Naive thymus-derived CD4-positive, alpha-beta T cell (primary cell): ENCODE measurements around the gene GON4L. TPM values are rescaled to one million over a fixed set of nuclear protein-coding genes. Genes with fewer than 3 reads are reported as not detected.
"Not testable (repeated sequence)": the region's sequence is repeated elsewhere in the genome, so short reads cannot be mapped to it uniquely, and the experiment has no call there.

Experiments used
- ATAC-seq: fragments of 150-1000 bp; cut with Tn5 transposase; 2 replicates; pipeline ENCODE4 v1.10.0; 2021; ENCODE audit warnings: mild to moderate bottlenecking, moderate library complexity
- CTCF ChIA-PET: fragments of 350-600 bp; sonication (Branson Sonifier 250); formaldehyde crosslinking; loops from one replicate; lab custom pipeline; 2021; ENCODE audit warnings: antibody characterized with exemption; lab: Charles Lee
- POLR2A ChIA-PET: fragments of 350-600 bp; sonication (Branson Sonifier 250); formaldehyde crosslinking; loops from one replicate; lab custom pipeline; 2021; ENCODE audit warnings: antibody characterized with exemption, inconsistent platforms; lab: Charles Lee
- DNase-seq, 9 donors: peaks; one replicate each; pipeline versions ENCODE4 v3.0.0 to v3.0.0-alpha.2; 2020 to 2022; ENCODE audit warnings: mixed read lengths in 1 of 9
- H3K27ac ChIP-seq: one replicate; pipeline ENCODE4 v1.7.0; 2013; ENCODE audit warnings: mild to moderate bottlenecking, low read depth, low read length, moderate library complexity
- H3K27me3 ChIP-seq, 2 donors: one replicate each; pipeline ENCODE4 v1.7.0; 2013; ENCODE audit warnings: low read length in 2 of 2, mild to moderate bottlenecking in 2 of 2, moderate library complexity in 2 of 2; ENCODE audit not compliant: control insufficient read depth in 2 of 2, insufficient read depth in 2 of 2
- H3K36me3 ChIP-seq, 3 experiments: 1 replicate in 2 of 3; 2 replicates in 1 of 3; pipeline ENCODE4 v1.7.0; 2013; ENCODE audit warnings: low read length in 3 of 3, mild to moderate bottlenecking in 3 of 3, moderate library complexity in 1 of 3; ENCODE audit not compliant: insufficient read depth in 3 of 3, control insufficient read depth in 2 of 3
- H3K4me1 ChIP-seq, 2 donors: one replicate each; pipeline ENCODE4 v1.7.0; 2013; ENCODE audit warnings: low read length in 2 of 2, mild to moderate bottlenecking in 2 of 2, moderate library complexity in 1 of 2; ENCODE audit not compliant: control insufficient read depth in 2 of 2, insufficient read depth in 2 of 2
- H3K4me3 ChIP-seq: 2 replicates; pipeline ENCODE4 v1.7.0; 2013; ENCODE audit warnings: mild to moderate bottlenecking, low read length
- H3K9me3 ChIP-seq, 3 experiments: 1 replicate in 2 of 3; 2 replicates in 1 of 3; pipeline ENCODE4 v1.7.0; 2013; ENCODE audit warnings: low read length in 3 of 3; ENCODE audit not compliant: control insufficient read depth in 2 of 3
- H3K27ac Mint-ChIP-seq, 9 donors: one replicate each; pipeline ENCODE4 v1.8.0; 2020 to 2022; ENCODE audit warnings: mixed read lengths in 9 of 9, mild to moderate bottlenecking in 8 of 9, moderate library complexity in 5 of 9, inconsistent platforms in 2 of 9
- H3K27me3 Mint-ChIP-seq, 5 donors: one replicate each; pipeline ENCODE4 v1.8.0; 2021 to 2022; ENCODE audit warnings: mixed read lengths in 5 of 5, mild to moderate bottlenecking in 1 of 5
- H3K36me3 Mint-ChIP-seq, 5 donors: one replicate each; pipeline ENCODE4 v1.8.0; 2020 to 2022; ENCODE audit warnings: mixed read lengths in 5 of 5, mild to moderate bottlenecking in 3 of 5, inconsistent platforms in 1 of 5
- H3K4me1 Mint-ChIP-seq, 7 donors: one replicate each; pipeline ENCODE4 v1.8.0; 2020 to 2022; ENCODE audit warnings: mixed read lengths in 7 of 7, mild to moderate bottlenecking in 3 of 7, inconsistent platforms in 1 of 7
- H3K4me3 Mint-ChIP-seq, 10 donors: one replicate each; pipeline ENCODE4 v1.8.0; 2020 to 2022; ENCODE audit warnings: mild to moderate bottlenecking in 10 of 10, mixed read lengths in 10 of 10, moderate library complexity in 6 of 10, inconsistent platforms in 2 of 10
- H3K9me3 Mint-ChIP-seq, 11 donors: one replicate each; pipeline ENCODE4 v1.8.0; 2020 to 2022; ENCODE audit warnings: mixed read lengths in 11 of 11, mild to moderate bottlenecking in 4 of 11, inconsistent platforms in 1 of 11, moderate library complexity in 1 of 11
- intact Hi-C, 2 donors: fragments of 100-400 bp; cut with micrococcal nuclease; formaldehyde crosslinking; loops; one replicate each; pipeline ENCODE4 v1.15.1; 2023
- polyA plus RNA-seq, 2 donors: library from polyadenylated mRNA; unstranded; fragments of 300-500 nt; fragmentation: Illumina TruSeq; gene quantifications; one replicate each; pipeline ENCODE4 v1.2.3, GENCODE V29; 2021
- total RNA-seq, 6 experiments: library from RNA in 5 of 6; stranded (reverse) in 5 of 6; gene quantifications; 1 replicate in 5 of 6; 2 replicates in 1 of 6; pipeline ENCODE4 v1.2.3 and lab custom pipeline; 2021 to 2026

The GON4L gene
- total and polyA plus RNA-seq, 7 experiments from 2014 or later: 25.4 to 138 (median 101) TPM

DNA sequence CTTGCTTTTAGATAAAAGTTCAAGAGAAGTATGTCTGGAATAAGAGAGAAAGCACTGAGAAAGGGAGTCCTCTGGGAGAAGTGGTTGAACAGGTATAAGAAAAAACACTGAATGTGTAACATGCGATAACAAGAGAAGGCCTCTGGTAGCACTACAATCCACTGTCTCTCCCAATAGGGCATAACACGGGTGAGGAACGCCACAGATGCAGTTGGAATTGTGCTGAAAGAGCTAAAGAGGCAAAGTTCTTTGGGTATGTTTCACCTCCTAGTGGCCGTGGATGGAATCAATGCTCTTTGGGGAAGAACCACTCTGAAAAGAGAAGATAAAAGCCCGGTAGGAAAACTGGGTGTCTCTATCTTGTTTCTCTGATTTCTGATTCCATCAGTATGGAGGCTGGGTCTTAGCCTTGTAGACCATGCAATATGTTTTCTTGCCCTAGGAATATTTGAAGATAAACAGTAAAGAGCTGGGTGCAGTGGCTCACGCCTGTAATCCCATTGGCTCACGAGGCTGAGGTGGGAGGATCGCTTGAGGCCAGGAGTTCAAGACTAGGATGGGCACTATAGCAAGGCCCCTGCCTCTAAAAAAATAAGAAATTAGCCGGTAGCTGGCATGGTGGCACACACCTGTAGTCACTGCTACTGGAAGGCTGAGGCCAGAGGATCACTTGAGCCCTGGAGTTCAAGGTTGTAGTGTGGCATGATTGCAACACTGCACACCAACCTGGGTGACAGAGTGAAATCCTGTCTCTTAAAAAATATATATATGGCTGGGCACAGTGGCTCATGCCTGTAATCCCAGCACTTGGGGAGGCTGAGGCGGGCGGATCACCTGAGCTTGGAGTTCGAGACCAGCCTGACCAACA is 127.7 kb downstream of the GON4L start:
- H3K4me3 Mint-ChIP-seq: no peak overlapping the region
- no peak overlapping the region for H3K4me3 ChIP-seq
- no peaks in the 10 kb centered on the region for H3K27me3 ChIP-seq
- H3K27ac ChIP-seq: no peak overlapping the region
- POLR2A ChIA-PET: interaction anchor here (0.6 kb wide), 1 partner anchor 21 kb away, joined by 5 read pairs; no protein-coding TSS in a partner anchor
- peaks cover 0 to 58% (median 5%) of the 10 kb centered on the region in 3 experiments for H3K36me3 ChIP-seq
- no peaks in the 10 kb centered on the region for H3K4me1 ChIP-seq
- intact Hi-C loops: loop anchor here in 1 of 2 donors (1.0 kb wide), 2 partner anchors 41 to 479 kb away; partner anchors contain the start of gene YY1AP1
- CTCF ChIA-PET: interaction anchor here (0.5 kb wide), 1 partner anchor 453 kb away, joined by 3 read pairs; no protein-coding TSS in a partner anchor
- no peaks in the 10 kb centered on the region for H3K27me3 Mint-ChIP-seq
- DNase-seq (peak in 6 of 9 donors; percentile 7 to 43 (median 28)), ATAC-seq (peak; percentile 57)
- H3K4me1 Mint-ChIP-seq: peaks cover 0 to 7% (median 0%) of the 10 kb centered on the region in 7 donors
- H3K9me3 Mint-ChIP-seq: no peaks in the 10 kb centered on the region
- H3K9me3 ChIP-seq: no peaks in the 10 kb centered on the region
- H3K36me3 Mint-ChIP-seq: peaks cover 0 to 19% (median 8%) of the 10 kb centered on the region in 5 donors
- peak overlapping the region in 5 of 9 donors; percentile 10 to 67 (median 29) for H3K27ac Mint-ChIP-seq

DNA sequence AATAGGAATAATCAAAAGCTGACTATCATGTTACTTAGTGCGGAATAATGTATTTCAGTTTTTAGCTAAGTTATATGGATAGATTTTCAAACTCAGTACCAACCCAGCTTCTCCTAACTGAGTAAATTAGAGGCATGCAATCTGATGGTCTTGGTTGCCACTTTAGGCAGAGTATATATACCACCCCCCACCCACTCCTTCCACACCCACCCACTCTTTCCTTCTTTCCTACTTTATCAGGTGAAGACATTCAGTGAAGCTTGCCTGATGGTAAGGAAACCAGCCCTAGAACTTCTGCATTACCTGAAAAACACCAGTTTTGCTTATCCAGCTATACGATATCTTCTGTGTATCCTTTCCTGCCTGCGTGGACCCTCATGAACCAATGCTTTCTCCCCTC is 131.9 kb downstream of the GON4L start:
- POLR2A ChIA-PET: interaction anchor here (1.0 kb wide), 1 partner anchor 9 kb away, joined by 3 read pairs; no protein-coding TSS in a partner anchor
- peaks cover 0 to 38% (median 0%) of the 10 kb centered on the region in 3 experiments for H3K36me3 ChIP-seq

DNA sequence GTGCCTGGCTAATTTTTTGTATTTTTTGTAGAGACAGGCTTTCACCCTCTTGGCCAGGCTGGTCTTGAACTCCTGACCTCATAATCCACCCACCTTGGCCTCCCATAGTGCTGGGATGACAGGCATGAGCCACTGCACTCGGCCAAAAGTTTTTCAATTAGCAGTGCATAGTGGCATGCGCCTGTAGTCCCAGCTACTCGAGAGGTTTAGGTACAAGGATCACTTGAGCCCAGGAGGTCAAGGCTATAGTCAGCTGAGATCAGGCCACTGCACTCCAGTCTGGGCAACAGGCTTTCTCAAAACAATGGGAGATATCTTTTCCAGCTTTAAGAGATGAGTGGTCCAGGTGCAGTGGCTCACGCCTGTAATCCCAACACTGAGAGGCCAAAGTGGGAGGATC is 137.3 kb downstream of the GON4L start:
- Mint-ChIP-seq H3K4me1 (peaks cover 0 to 23% (median 2%) of the 10 kb centered on the region in 7 donors), H3K27ac (no peak overlapping the region), H3K36me3 (peaks cover 0 to 19% (median 5%) of the 10 kb centered on the region in 5 donors), H3K4me3 (no peak overlapping the region), H3K9me3 (no peaks in the 10 kb centered on the region), H3K27me3 (no peaks in the 10 kb centered on the region)
- no peaks in the 10 kb centered on the region for H3K9me3 ChIP-seq
- ChIA-PET CTCF (interaction anchor here (0.6 kb wide), 1 partner anchor 630 kb away, joined by 4 read pairs; no protein-coding TSS in a partner anchor), POLR2A (no interaction called here)
- ATAC-seq: no peak
- H3K27ac ChIP-seq: no peak overlapping the region
- no peak for DNase-seq
- H3K4me1 ChIP-seq: no peaks in the 10 kb centered on the region
- no peak overlapping the region for H3K4me3 ChIP-seq
- peaks cover 0 to 29% (median 3%) of the 10 kb centered on the region in 3 experiments for H3K36me3 ChIP-seq
- H3K27me3 ChIP-seq: no peaks in the 10 kb centered on the region
- intact Hi-C loops: no loop called here

More for the DNA sequence above, 131.9 kb downstream of the GON4L start:
- no peak for ATAC-seq
- H3K27ac Mint-ChIP-seq: peak overlapping the region in 3 of 9 donors; percentile 9 to 41 (median 24)
- no peaks in the 10 kb centered on the region for H3K27me3 Mint-ChIP-seq
- no peaks in the 10 kb centered on the region for H3K9me3 Mint-ChIP-seq
- Histone ChIP-seq H3K27ac (no peak overlapping the region), H3K9me3 (no peaks in the 10 kb centered on the region), H3K27me3 (no peaks in the 10 kb centered on the region), H3K4me3 (no peak overlapping the region), H3K4me1 (no peaks in the 10 kb centered on the region)
- no peak for DNase-seq
- no peak overlapping the region for H3K4me3 Mint-ChIP-seq
- H3K36me3 Mint-ChIP-seq: peaks cover 0 to 10% (median 4%) of the 10 kb centered on the region in 5 donors
- intact Hi-C loops: no loop called here
- CTCF ChIA-PET: interaction anchor here (1.2 kb wide), 1 partner anchor 475 kb away, joined by 4 read pairs; no protein-coding TSS in a partner anchor
- H3K4me1 Mint-ChIP-seq: peaks cover 0 to 9% (median 0%) of the 10 kb centered on the region in 7 donors

DNA sequence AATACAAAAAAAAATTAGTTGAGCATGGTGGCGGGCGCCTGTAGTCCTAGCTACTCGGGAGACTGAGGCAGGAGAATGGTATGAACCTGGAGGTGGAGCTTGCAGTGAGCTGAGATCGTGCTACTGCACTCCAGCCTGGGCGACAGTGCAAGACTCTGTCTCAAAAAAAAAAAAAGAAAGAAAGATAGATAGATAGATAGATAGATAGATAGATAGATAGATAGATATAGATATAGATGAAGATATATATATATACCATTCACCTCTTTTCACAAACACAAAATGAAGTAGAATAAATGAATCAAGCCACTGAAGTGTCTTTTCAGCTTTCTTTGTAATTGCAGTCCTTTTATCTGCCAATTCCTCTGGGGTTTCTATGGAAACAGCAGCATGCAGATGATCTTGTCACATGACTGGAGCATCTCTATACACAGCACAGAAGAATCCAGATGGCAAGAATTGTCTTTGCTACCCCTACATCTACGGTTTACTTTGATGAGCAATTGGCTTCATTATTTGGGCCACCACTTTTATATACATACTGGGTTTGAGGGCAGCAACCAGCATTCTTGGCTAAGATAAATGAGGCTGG is 138.4 kb downstream of the GON4L start:
- POLR2A ChIA-PET: interaction anchor here (0.7 kb wide), 2 partner anchors 54 to 176 kb away, joined by 3 to 4 read pairs; no protein-coding TSS in a partner anchor
- H3K9me3 Mint-ChIP-seq, H3K4me3 Mint-ChIP-seq, H3K9me3 ChIP-seq, intact Hi-C loops, H3K27ac Mint-ChIP-seq, H3K27me3 ChIP-seq, H3K4me1 ChIP-seq, CTCF ChIA-PET, DNase-seq, H3K27ac ChIP-seq, H3K4me3 ChIP-seq, ATAC-seq, H3K27me3 Mint-ChIP-seq: not testable (repeated sequence)
- Mint-ChIP-seq H3K36me3 (peaks cover 0 to 20% (median 5%) of the 10 kb centered on the region in 5 donors), H3K4me1 (peaks cover 0 to 23% (median 4%) of the 10 kb centered on the region in 7 donors)
- peaks cover 0 to 29% (median 3%) of the 10 kb centered on the region in 3 experiments for H3K36me3 ChIP-seq

DNA sequence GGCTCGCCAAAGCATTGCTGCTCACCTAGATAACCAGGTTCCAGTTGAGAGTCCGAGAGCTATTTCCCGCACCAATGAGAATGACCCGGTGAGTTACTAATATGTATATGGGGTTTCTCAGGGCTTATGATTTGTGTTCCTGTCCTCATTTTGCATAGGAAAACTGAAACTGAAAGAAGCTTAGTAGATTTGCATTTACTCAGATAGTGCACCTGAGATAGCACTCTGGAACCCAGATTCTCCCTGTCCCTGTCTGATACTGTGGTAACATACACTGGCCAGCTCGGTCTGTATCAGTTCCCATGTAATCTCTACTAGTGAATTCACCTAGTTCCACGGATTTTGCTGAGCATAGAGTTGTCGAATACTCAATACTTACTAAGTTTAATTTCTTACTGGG is 140.0 kb downstream of the GON4L start:
- ChIA-PET POLR2A (no interaction called here), CTCF (no interaction called here)

DNA sequence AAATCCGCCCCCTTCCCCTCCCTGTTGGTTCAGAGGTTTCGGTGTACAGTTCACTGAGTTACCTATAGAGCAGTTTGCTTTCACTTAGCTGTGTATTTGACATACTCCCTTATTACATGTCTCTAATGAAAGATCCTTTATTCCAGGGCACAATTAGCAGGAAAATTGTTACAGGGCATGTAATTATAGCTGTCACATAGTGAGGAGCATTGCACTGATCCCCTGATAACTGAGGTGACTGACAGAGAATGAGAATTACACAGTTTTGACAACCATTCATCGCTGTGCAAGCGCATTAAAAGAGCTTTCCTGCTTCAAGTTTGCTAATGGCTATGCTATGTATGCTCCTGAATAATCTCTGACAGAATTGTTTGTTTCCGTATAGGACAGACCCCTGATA is 141.2 kb downstream of the GON4L start:
- CTCF ChIA-PET: interaction anchor here (0.5 kb wide), 1 partner anchor 74 kb away, joined by 3 read pairs; no protein-coding TSS in a partner anchor
- Histone ChIP-seq H3K36me3 (peaks cover 0 to 28% (median 3%) of the 10 kb centered on the region in 3 experiments), H3K4me3 (no peak overlapping the region), H3K27me3 (no peaks in the 10 kb centered on the region), H3K9me3 (no peaks in the 10 kb centered on the region), H3K27ac (no peak overlapping the region), H3K4me1 (no peaks in the 10 kb centered on the region)
- H3K36me3 Mint-ChIP-seq: peaks cover 0 to 22% (median 5%) of the 10 kb centered on the region in 5 donors
- POLR2A ChIA-PET: interaction anchor here (0.6 kb wide), 1 partner anchor 20 kb away, joined by 3 read pairs; no protein-coding TSS in a partner anchor
- H3K4me3 Mint-ChIP-seq: no peak overlapping the region
- intact Hi-C loops: no loop called here
- H3K9me3 Mint-ChIP-seq: no peaks in the 10 kb centered on the region
- peak overlapping the region in 2 of 9 donors; percentile 44 to 57 for H3K27ac Mint-ChIP-seq
- peaks cover 0 to 21% (median 4%) of the 10 kb centered on the region in 7 donors for H3K4me1 Mint-ChIP-seq
- DNase-seq: no peak
- no peak for ATAC-seq
- H3K27me3 Mint-ChIP-seq: no peaks in the 10 kb centered on the region

More for the DNA sequence above, 140.0 kb downstream of the GON4L start:
- Mint-ChIP-seq H3K36me3 (peaks cover 0 to 24% (median 8%) of the 10 kb centered on the region in 5 donors), H3K9me3 (no peaks in the 10 kb centered on the region), H3K4me3 (peak overlapping the region in 1 of 10 donors; percentile 68), H3K27me3 (no peaks in the 10 kb centered on the region), H3K27ac (peak overlapping the region in 3 of 9 donors; percentile 28 to 58 (median 48)), H3K4me1 (peaks cover 0 to 23% (median 4%) of the 10 kb centered on the region in 7 donors)
- H3K27me3 ChIP-seq: no peaks in the 10 kb centered on the region
- no peak for DNase-seq
- no peaks in the 10 kb centered on the region for H3K9me3 ChIP-seq
- intact Hi-C loops: no loop called here
- H3K4me3 ChIP-seq: no peak overlapping the region
- ATAC-seq: no peak
- peaks cover 0 to 31% (median 3%) of the 10 kb centered on the region in 3 experiments for H3K36me3 ChIP-seq
- no peaks in the 10 kb centered on the region for H3K4me1 ChIP-seq
- no peak overlapping the region for H3K27ac ChIP-seq
